ENCODE data around the gene EGR4. TPM values are rescaled to one million over a fixed set of nuclear protein-coding genes. Genes with fewer than 3 reads are reported as not detected.

Gene EGR4
- total and polyA plus RNA-seq, 5 donors from 2014 or later = 0.69 TPM; not detected in 4

DNA sequence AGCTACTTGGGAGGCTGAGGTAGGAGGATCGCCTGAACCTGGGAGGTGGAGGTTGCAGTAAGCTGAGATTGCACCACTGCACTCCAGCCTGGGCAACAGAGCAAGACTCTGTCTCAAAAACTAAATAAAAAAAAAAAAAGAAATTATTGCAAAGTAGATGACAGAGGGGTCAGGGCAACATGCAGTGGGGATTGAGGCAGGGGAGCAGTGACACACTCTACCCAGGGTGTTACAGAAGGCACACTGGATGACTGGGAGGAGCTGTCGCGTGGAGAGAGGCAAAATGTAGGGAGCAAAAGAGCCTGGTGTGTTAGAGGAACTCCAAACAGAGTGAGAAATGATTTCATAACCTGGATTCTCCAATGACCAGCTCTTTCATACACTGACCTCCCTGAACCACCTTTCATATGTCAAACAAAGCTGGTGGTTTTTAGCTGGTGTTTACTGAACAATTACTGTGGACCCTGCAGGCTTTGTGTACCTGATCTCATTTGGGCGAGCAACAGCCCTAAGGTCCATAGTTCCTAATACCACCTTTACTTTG lies 31.2 kb downstream of the EGR4 start:
- Histone ChIP-seq H3K9me3 (ENCODE audit: control insufficient read depth in 2 of 2, low read length in 2 of 2) (no peaks in the 10 kb centered on the region), H3K4me1 (ENCODE audit: control insufficient read depth, insufficient read depth, low read length, poor library complexity, severe bottlenecking) (peaks cover 6% of the 10 kb centered on the region), H3K27ac (ENCODE audit: insufficient read depth, low read length, poor library complexity, severe bottlenecking) (no peak overlapping the region), H3K27me3 (ENCODE audit: control insufficient read depth, insufficient read depth, low read length) (no peaks in the 10 kb centered on the region), H3K4me3 (ENCODE audit: low read depth, low read length) (no peak overlapping the region), H3K36me3 (ENCODE audit: control insufficient read depth, insufficient read depth, low read length) (peaks cover 15% of the 10 kb centered on the region)
- Mint-ChIP-seq H3K4me1 (peaks cover 0 to 13% (median 2%) of the 10 kb centered on the region in 4 donors), H3K4me3 (no peak overlapping the region), H3K27me3 (no peaks in the 10 kb centered on the region), H3K27ac (no peak overlapping the region), H3K36me3 (peaks cover 4% of the 10 kb centered on the region), H3K9me3 (no peaks in the 10 kb centered on the region)
- ATAC-seq (ENCODE audit: low read depth in 2 of 2) (no peak), DNase-seq (no peak)

DNA sequence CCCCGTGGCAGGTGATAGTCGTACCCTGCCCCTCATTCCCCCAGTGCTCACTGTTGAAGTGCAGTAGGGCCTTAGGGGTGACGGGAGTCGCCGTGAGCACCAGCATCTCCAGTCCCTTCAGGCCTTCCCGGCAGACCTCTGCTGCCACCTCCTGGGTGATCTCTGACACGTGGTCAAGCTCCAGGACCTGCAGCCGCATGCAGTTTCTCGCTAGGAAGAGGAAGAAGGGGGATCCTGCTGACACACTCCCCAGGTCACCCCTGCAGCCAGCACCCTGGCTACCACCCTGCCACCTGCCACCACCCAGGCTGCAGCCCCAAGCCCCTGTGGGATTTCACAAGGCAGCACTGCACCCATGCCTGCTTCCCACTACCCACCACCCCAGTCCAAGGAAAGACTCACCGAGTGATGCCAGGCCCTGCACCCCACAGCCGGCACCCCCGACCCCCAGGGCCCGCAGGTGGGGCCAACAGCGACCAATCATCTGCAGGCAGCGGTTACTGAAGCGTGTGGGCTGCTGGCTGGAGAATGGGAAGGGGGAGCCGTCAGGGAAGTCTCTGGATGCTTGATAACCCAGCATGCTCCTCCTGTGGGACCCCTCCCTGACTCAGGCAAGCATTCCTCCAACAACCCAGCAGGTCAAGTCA lies 32.9 kb downstream of the EGR4 start:
- no peaks in the 10 kb centered on the region for H3K27me3 ChIP-seq (ENCODE audit: control insufficient read depth, insufficient read depth, low read length)
- H3K27ac ChIP-seq (ENCODE audit: insufficient read depth, low read length, poor library complexity, severe bottlenecking) = no peak overlapping the region
- DNase-seq (no peak), ATAC-seq (ENCODE audit: low read depth in 2 of 2) (no peak)
- Mint-ChIP-seq H3K27me3 (no peaks in the 10 kb centered on the region), H3K9me3 (no peaks in the 10 kb centered on the region), H3K36me3 (peaks cover 4% of the 10 kb centered on the region), H3K4me1 (peaks cover 0 to 9% (median 0%) of the 10 kb centered on the region in 4 donors), H3K27ac (no peak overlapping the region), H3K4me3 (no peak overlapping the region)
- peaks cover 6% of the 10 kb centered on the region for H3K4me1 ChIP-seq (ENCODE audit: control insufficient read depth, insufficient read depth, low read length, poor library complexity, severe bottlenecking)
- no peak overlapping the region for H3K4me3 ChIP-seq (ENCODE audit: low read depth, low read length)
- peaks cover 15% of the 10 kb centered on the region for H3K36me3 ChIP-seq (ENCODE audit: control insufficient read depth, insufficient read depth, low read length)
- H3K9me3 ChIP-seq (ENCODE audit: control insufficient read depth in 2 of 2, low read length in 2 of 2) = no peaks in the 10 kb centered on the region

DNA sequence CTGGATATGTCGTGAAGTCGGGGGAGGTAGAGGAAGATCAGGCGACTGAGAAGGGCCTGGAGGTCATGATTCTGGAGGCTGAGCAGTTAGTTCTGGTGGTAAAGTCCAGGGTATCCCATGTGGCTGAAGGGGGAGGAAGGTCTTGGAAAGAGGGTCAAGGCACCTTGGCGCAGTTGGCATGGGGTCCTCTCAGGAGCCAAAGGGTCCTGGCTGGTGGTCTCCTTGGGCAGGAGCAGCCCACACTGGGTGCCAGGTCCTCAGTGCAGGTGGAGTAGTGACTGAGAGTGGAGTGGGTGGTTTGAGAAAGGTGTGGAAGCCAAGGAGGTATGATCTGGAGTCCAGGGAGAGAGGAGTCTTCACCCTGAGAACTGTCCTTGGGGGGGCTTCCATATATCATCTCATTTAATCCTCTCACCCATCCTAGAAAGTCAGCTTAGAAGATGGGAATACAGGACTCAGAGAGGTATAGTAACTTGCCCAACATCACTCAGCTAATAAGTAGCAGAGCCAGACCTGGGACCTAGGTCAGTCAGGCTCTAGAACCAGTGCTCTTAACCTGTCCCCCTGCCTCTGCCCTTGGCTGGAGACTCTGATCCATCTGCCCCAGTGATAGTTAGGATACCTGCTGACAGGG lies 33.5 kb downstream of the EGR4 start:
- H3K27ac Mint-ChIP-seq = no peak overlapping the region

DNA sequence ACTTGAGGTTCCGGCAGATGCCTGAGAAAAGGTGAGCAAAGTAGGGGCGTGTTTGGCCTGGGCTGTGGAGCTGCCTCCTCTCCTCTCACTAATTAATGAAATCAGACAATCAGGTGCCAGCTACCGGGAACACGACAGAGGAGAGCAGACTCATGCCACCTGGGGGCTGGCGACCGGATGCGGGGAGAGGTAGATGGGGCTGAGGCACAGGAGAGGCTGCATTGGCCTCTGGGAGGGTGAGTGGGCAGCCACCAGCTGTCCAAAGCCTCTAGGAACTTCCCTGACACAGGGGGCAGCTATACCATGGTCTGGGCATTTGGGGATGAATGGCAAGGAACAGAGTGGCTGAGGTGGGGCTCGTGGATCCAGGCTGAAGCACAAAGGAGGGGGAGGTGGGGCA lies 34.1 kb downstream of the EGR4 start:
- ATAC-seq (ENCODE audit: low read depth in 2 of 2) (no peak), DNase-seq (no peak)
- H3K4me3 ChIP-seq (ENCODE audit: low read depth, low read length) = no peak overlapping the region
- Mint-ChIP-seq H3K27me3 (no peaks in the 10 kb centered on the region), H3K4me3 (no peak overlapping the region), H3K27ac (no peak overlapping the region), H3K36me3 (peaks cover 4% of the 10 kb centered on the region), H3K4me1 (peaks cover 0 to 9% (median 0%) of the 10 kb centered on the region in 4 donors), H3K9me3 (no peaks in the 10 kb centered on the region)
- no peak overlapping the region for H3K27ac ChIP-seq (ENCODE audit: insufficient read depth, low read length, poor library complexity, severe bottlenecking)
- no peaks in the 10 kb centered on the region for H3K9me3 ChIP-seq (ENCODE audit: control insufficient read depth in 2 of 2, low read length in 2 of 2)
- no peaks in the 10 kb centered on the region for H3K27me3 ChIP-seq (ENCODE audit: control insufficient read depth, insufficient read depth, low read length)
- H3K36me3 ChIP-seq (ENCODE audit: control insufficient read depth, insufficient read depth, low read length) = peaks cover 16% of the 10 kb centered on the region
- H3K4me1 ChIP-seq (ENCODE audit: control insufficient read depth, insufficient read depth, low read length, poor library complexity, severe bottlenecking) = peaks cover 6% of the 10 kb centered on the region

More for the DNA sequence above, 33.5 kb downstream of the EGR4 start:
- H3K4me3 Mint-ChIP-seq = no peak overlapping the region
- Histone ChIP-seq H3K4me3 (ENCODE audit: low read depth, low read length) (no peak overlapping the region), H3K27me3 (ENCODE audit: control insufficient read depth, insufficient read depth, low read length) (no peaks in the 10 kb centered on the region), H3K9me3 (ENCODE audit: control insufficient read depth in 2 of 2, low read length in 2 of 2) (no peaks in the 10 kb centered on the region), H3K4me1 (ENCODE audit: control insufficient read depth, insufficient read depth, low read length, poor library complexity, severe bottlenecking) (peaks cover 6% of the 10 kb centered on the region), H3K36me3 (ENCODE audit: control insufficient read depth, insufficient read depth, low read length) (peaks cover 15% of the 10 kb centered on the region), H3K27ac (ENCODE audit: insufficient read depth, low read length, poor library complexity, severe bottlenecking) (no peak overlapping the region)
- H3K9me3 Mint-ChIP-seq = no peaks in the 10 kb centered on the region
- peaks cover 0 to 9% (median 0%) of the 10 kb centered on the region in 4 donors for H3K4me1 Mint-ChIP-seq
- H3K27me3 Mint-ChIP-seq = no peaks in the 10 kb centered on the region
- DNase-seq = no peak
- no peak for ATAC-seq (ENCODE audit: low read depth in 2 of 2)
- peaks cover 4% of the 10 kb centered on the region for H3K36me3 Mint-ChIP-seq

DNA sequence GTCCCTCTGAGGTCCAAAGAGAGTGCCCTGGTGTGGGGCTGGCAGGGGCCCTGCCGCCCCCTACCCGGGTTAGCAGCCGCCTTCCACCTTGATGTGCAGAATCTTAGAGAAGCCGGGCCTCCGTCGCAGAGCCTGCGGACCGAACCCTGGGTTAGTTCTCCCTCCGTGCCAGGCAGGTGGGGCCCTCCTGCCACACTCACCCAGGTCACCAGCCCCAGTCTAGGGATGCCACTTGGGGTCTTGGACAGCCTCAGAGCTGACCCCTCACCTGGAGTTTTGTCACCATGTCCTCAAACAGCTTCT lies 34.5 kb downstream of the EGR4 start:
- Histone ChIP-seq H3K36me3 (ENCODE audit: control insufficient read depth, insufficient read depth, low read length) (peaks cover 18% of the 10 kb centered on the region), H3K27ac (ENCODE audit: insufficient read depth, low read length, poor library complexity, severe bottlenecking) (no peak overlapping the region), H3K9me3 (ENCODE audit: control insufficient read depth in 2 of 2, low read length in 2 of 2) (no peaks in the 10 kb centered on the region), H3K4me1 (ENCODE audit: control insufficient read depth, insufficient read depth, low read length, poor library complexity, severe bottlenecking) (peaks cover 6% of the 10 kb centered on the region), H3K27me3 (ENCODE audit: control insufficient read depth, insufficient read depth, low read length) (no peaks in the 10 kb centered on the region), H3K4me3 (ENCODE audit: low read depth, low read length) (no peak overlapping the region)
- ATAC-seq (ENCODE audit: low read depth in 2 of 2) (no peak), DNase-seq (no peak)
- H3K36me3 Mint-ChIP-seq = peaks cover 4% of the 10 kb centered on the region
- no peaks in the 10 kb centered on the region for H3K9me3 Mint-ChIP-seq
- H3K27ac Mint-ChIP-seq = no peak overlapping the region
- no peak overlapping the region for H3K4me3 Mint-ChIP-seq
- H3K4me1 Mint-ChIP-seq = peaks cover 0 to 9% (median 0%) of the 10 kb centered on the region in 4 donors
- no peaks in the 10 kb centered on the region for H3K27me3 Mint-ChIP-seq

DNA sequence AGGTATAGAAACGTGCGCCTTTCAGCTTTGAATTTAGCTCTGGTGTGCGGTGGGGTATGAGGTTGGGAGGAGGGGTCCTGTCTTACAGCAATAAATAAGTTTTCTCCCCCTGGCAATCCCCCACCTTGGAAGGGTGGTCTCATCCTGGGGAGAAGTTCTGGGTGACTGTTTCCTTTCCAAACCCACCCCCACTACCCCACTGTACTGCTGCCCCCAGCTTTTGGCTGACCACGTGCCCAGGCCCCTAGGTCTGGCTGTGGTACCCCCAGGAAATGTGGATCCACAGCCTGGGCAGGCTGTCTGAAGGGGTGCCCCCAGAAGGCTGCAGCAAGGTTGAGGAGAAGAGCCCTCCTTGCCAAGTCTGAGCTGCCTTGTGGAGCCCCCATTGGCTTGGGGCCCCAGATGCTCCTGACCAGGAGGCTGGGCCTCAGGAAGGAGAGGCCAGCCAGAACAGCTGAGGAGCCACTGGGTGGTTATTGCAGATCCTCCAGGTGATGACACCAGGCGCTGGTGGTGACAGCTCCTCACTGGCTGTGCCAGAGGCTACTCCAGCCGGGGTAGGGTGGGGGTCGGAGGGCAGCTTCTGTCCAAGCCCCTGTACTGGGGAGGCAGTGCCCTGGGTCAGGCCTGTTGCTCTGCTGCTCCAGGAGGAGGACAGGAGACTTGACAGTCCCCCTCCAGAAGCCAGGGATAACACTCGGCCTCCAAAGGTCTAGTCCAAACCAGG lies 35.0 kb downstream of the EGR4 start:
- peaks cover 0 to 7% (median 0%) of the 10 kb centered on the region in 4 donors for H3K4me1 Mint-ChIP-seq
- H3K36me3 ChIP-seq (ENCODE audit: control insufficient read depth, insufficient read depth, low read length) = peaks cover 20% of the 10 kb centered on the region
- H3K4me1 ChIP-seq (ENCODE audit: control insufficient read depth, insufficient read depth, low read length, poor library complexity, severe bottlenecking) = peaks cover 6% of the 10 kb centered on the region
- peaks cover 4% of the 10 kb centered on the region for H3K36me3 Mint-ChIP-seq
- no peaks in the 10 kb centered on the region for H3K27me3 Mint-ChIP-seq
- no peaks in the 10 kb centered on the region for H3K27me3 ChIP-seq (ENCODE audit: control insufficient read depth, insufficient read depth, low read length)
- no peak for ATAC-seq (ENCODE audit: low read depth in 2 of 2)
- DNase-seq = no peak
- no peak overlapping the region for H3K27ac ChIP-seq (ENCODE audit: insufficient read depth, low read length, poor library complexity, severe bottlenecking)
- no peaks in the 10 kb centered on the region for H3K9me3 ChIP-seq (ENCODE audit: control insufficient read depth in 2 of 2, low read length in 2 of 2)
- peak overlapping the region in 1 of 4 donors; percentile 80 for H3K4me3 Mint-ChIP-seq
- no peaks in the 10 kb centered on the region for H3K9me3 Mint-ChIP-seq
- no peak overlapping the region for H3K27ac Mint-ChIP-seq
- no peak overlapping the region for H3K4me3 ChIP-seq (ENCODE audit: low read depth, low read length)

DNA sequence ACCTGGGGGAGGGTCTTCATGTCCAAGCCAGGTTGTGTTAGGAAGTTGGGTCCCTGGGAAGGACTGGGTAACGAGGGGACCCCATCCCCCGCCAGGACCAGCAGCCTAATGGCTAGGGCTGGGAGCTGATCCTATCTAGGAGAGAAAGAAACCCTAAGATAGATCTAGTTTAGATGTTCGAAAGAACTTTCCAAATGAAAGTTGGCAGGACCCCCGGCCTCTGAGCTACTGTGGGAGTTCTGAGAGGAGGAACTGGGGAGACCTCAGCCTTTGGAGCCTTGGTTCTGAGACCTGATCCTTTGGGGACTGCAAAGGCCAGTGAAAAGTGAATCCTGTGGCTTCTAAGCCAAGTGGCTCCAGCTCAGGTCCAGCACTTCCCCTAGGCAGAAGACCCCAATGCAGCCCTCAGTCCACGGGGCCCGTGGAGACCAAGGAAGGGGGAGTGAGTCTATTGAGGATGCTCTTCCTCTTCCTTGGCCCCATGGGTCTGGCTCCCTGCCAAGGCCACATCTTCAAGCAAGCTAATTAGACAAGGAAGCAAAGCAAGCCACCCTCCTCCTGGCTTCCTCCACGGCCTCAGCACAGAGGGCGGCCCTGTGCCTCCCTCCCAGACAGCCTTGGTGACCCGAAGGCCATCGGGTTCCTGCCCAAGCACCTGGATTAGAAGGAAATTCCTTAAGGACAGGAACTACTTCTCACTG lies 35.8 kb downstream of the EGR4 start:
- H3K4me1 Mint-ChIP-seq = peaks cover 0 to 7% (median 0%) of the 10 kb centered on the region in 4 donors
- no peak for DNase-seq
- peak in 1 of 2 donors; percentile 30 for ATAC-seq (ENCODE audit: low read depth in 2 of 2)
- no peaks in the 10 kb centered on the region for H3K27me3 Mint-ChIP-seq
- peaks cover 22% of the 10 kb centered on the region for H3K36me3 ChIP-seq (ENCODE audit: control insufficient read depth, insufficient read depth, low read length)
- H3K27ac ChIP-seq (ENCODE audit: insufficient read depth, low read length, poor library complexity, severe bottlenecking) = no peak overlapping the region
- H3K27me3 ChIP-seq (ENCODE audit: control insufficient read depth, insufficient read depth, low read length) = no peaks in the 10 kb centered on the region
- H3K36me3 Mint-ChIP-seq = peaks cover 4% of the 10 kb centered on the region
- H3K27ac Mint-ChIP-seq = no peak overlapping the region
- no peak overlapping the region for H3K4me3 ChIP-seq (ENCODE audit: low read depth, low read length)
- no peak overlapping the region for H3K4me3 Mint-ChIP-seq
- peaks cover 6% of the 10 kb centered on the region for H3K4me1 ChIP-seq (ENCODE audit: control insufficient read depth, insufficient read depth, low read length, poor library complexity, severe bottlenecking)
- no peaks in the 10 kb centered on the region for H3K9me3 Mint-ChIP-seq
- no peaks in the 10 kb centered on the region for H3K9me3 ChIP-seq (ENCODE audit: control insufficient read depth in 2 of 2, low read length in 2 of 2)
